K562 (cell line): Measurements from ENCODE around the gene NADK. TPM values are rescaled to one million over a fixed set of nuclear protein-coding genes. Genes with fewer than 3 reads are reported as not detected.

Source experiments
- DACH1 ChIP-seq: fragments of 450-650 bp; IDR thresholded peaks from 2 replicates; pipeline ENCODE4 v1.6.1; 2018; ENCODE audit not compliant: partially characterized antibody
- JUND ChIP-seq, 2 experiments: IDR thresholded peaks; 2 replicates in 1 of 2; 3 replicates in 1 of 2; pipeline ENCODE4 v1.6.1; 2011; ENCODE audit warnings: borderline replicate concordance in 2 of 2, low read depth in 2 of 2, low read length in 2 of 2, improper control_type of control experiment in 1 of 2, missing biosample characterization in 1 of 2, missing genetic modification characterization in 1 of 2, missing genetic modification reagents in 1 of 2
- MCM2 ChIP-seq: fragments of 450-650 bp; IDR thresholded peaks from 2 replicates; pipeline ENCODE4 v1.6.1; 2017; ENCODE audit warnings: low read depth, mild to moderate bottlenecking
- NRF1 ChIP-seq, 2 experiments: fragments of 450-650 bp; IDR thresholded peaks in 1 of 2; conservative IDR thresholded peaks in 1 of 2; 2 replicates each; pipeline ENCODE4 v1.6.1; 2014; ENCODE audit warnings: mild to moderate bottlenecking in 2 of 2
- POLR2AphosphoS5 ChIP-seq: IDR thresholded peaks from 2 replicates; pipeline ENCODE4 v1.6.1; 2011; ENCODE audit warnings: mild to moderate bottlenecking, low read depth, low read length, moderate library complexity; ENCODE audit not compliant: control insufficient read depth, insufficient read depth
- RREB1 ChIP-seq: fragments of 250-450 bp; sonication (Bioruptor Pico); IDR thresholded peaks from 2 replicates; pipeline ENCODE4 v1.4.0; 2020
- SMAD3 ChIP-seq: fragments of 450-650 bp; formaldehyde crosslinking; conservative IDR thresholded peaks from 2 replicates; pipeline ENCODE4 v1.4.0; 2020; ENCODE audit warnings: mild to moderate bottlenecking
- TBL1XR1 ChIP-seq, 2 experiments: IDR thresholded peaks; 2 replicates each; pipeline ENCODE4 v1.6.1; 2012; ENCODE audit warnings: improper control_type of control experiment in 2 of 2, low read length in 2 of 2, mild to moderate bottlenecking in 1 of 2
- WHSC1 ChIP-seq: IDR thresholded peaks from one replicate; pipeline ENCODE4 v1.6.1; 2012; ENCODE audit warnings: low read length, control low read depth, inconsistent platforms
- XRCC5 ChIP-seq: fragments of 200-400 bp; formaldehyde crosslinking; IDR thresholded peaks from 2 replicates; pipeline ENCODE4 v1.6.1; 2017; ENCODE audit warnings: low read depth, mild to moderate bottlenecking, low read length
- ZBTB2 ChIP-seq: fragments of 450-650 bp; IDR thresholded peaks from 2 replicates; pipeline ENCODE4 v1.6.1; 2016; ENCODE audit warnings: antibody characterized with exemption
- ZKSCAN1 ChIP-seq: fragments of 150-350 bp; IDR thresholded peaks from 2 replicates; pipeline ENCODE4 v1.6.1; 2016; ENCODE audit warnings: low read depth, low read length
- ZNF23 ChIP-seq: fragments of 250-450 bp; sonication (Bioruptor Pico); IDR thresholded peaks from 2 replicates; pipeline ENCODE4 v1.4.0; 2020; ENCODE audit warnings: mild to moderate bottlenecking
- ZNF277 ChIP-seq: fragments of 250-450 bp; sonication (Bioruptor Pico); IDR thresholded peaks from 2 replicates; pipeline ENCODE4 v1.8.0; 2022; ENCODE audit warnings: inconsistent platforms, mild to moderate bottlenecking, moderate library complexity, borderline replicate concordance
- polyA plus RNA-seq, 8 experiments: library from polyadenylated mRNA; depleted of rRNA in 4 of 8; stranded (reverse) in 5 of 8; unstranded in 3 of 8; fragments of >200 nt; fragmentation: Nextera tagmentation in 2 of 8; fragmentation: Illumina TruSeq in 1 of 8; extraction: Ambion mirVana in 2 of 8; extraction: Trizol in 1 of 8; gene quantifications; 2 replicates each; pipeline versions ENCODE4 v1.2.1 to v1.2.3, GENCODE V29; 2011 to 2014; ENCODE audit warnings: inconsistent platforms in 1 of 8, missing spikeins in 1 of 8
- total RNA-seq, 7 experiments: library from RNA; depleted of rRNA in 6 of 7; stranded (reverse); fragments of >200 nt in 6 of 7; fragmentation: Illumina TruSeq in 2 of 7; extraction: Trizol in 2 of 7; gene quantifications; 2 replicates each; pipeline versions ENCODE4 v1.2.1 to v1.2.3, GENCODE V29; 2011 to 2021; ENCODE audit warnings: low replicate concordance in 1 of 7
- TF ChIP-seq, protein P1 (sequence below): fragments of 450-650 bp; formaldehyde crosslinking; IDR thresholded peaks from 2 replicates; pipeline ENCODE4 v1.4.0; 2022; ENCODE audit warnings: missing genetic modification characterization

Gene NADK
- total and polyA plus RNA-seq, 9 of the 15 experiments (the other 6 are each of a cell fraction or from before 2014, with no cell fraction given), result 1.5 to 135 (median 75.1) TPM

GRCh38 chr1:1782399-1783221 is 4.3 kb upstream of the NADK start (continued):
- TF ChIP-seq RREB1 (peak; percentile 27; the same call in 1 of the 2 replicates), TBL1XR1 (IDR thresholded peaks at IDR 0.05; ENCODE audit: low read length in 2 of 2) (no peak), MCM2 (no peak), XRCC5 (no peak), ZNF23 (CRISPR knock-in tag) (no peak), DACH1 (no peak), JUND (IDR thresholded peaks at IDR 0.05; ENCODE audit: borderline replicate concordance, low read depth, low read length) (no peak), JUND (tag; IDR thresholded peaks at IDR 0.05; ENCODE audit: borderline replicate concordance, low read depth, low read length) (no peak), WHSC1 (no peak), NRF1 (conservative IDR thresholded peaks at IDR 0.05 in 1 of 2, IDR thresholded peaks at IDR 0.05 in 1 of 2) (peak; percentile 68 to 77), ZNF277 (CRISPR knock-in tag) (no peak), SMAD3 (CRISPR knock-in tag) (no peak), POLR2AphosphoS5 (no peak), ZBTB2 (no peak; the same call in 1 of the 2 replicates), ZKSCAN1 (no peak)
- TF ChIP-seq, protein P1, sequence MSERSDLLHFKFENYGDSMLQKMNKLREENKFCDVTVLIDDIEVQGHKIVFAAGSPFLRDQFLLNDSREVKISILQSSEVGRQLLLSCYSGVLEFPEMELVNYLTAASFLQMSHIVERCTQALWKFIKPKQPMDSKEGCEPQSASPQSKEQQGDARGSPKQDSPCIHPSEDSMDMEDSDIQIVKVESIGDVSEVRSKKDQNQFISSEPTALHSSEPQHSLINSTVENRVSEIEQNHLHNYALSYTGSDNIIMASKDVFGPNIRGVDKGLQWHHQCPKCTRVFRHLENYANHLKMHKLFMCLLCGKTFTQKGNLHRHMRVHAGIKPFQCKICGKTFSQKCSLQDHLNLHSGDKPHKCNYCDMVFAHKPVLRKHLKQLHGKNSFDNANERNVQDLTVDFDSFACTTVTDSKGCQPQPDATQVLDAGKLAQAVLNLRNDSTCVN (CRISPR knock-in tag), result no peak
